Mesendoderm (in vitro differentiated cells): Measurements from ENCODE around the gene ELOB.

Experiments
- DNase-seq: peaks from one replicate; pipeline ENCODE4 v3.0.0; 2013
- H2AK5ac ChIP-seq: 2 replicates; pipeline ENCODE4 v1.6.1; 2013; ENCODE audit warnings: low read length, inconsistent platforms
- H2BK120ac ChIP-seq: 2 replicates; pipeline ENCODE4 v1.6.1; 2013; ENCODE audit warnings: low read depth, mild to moderate bottlenecking, low read length, moderate library complexity, mixed read lengths
- H2BK15ac ChIP-seq: replicated peaks from 2 replicates; pipeline ENCODE4 v1.6.1; 2013; ENCODE audit warnings: low read depth, mild to moderate bottlenecking, moderate library complexity
- H2BK5ac ChIP-seq: 2 replicates; pipeline ENCODE4 v1.6.1; 2013; ENCODE audit warnings: low read length, inconsistent platforms
- H3K18ac ChIP-seq: 2 replicates; pipeline ENCODE4 v1.6.1; 2013; ENCODE audit warnings: mild to moderate bottlenecking, low read length, mixed read lengths
- H3K23ac ChIP-seq: one replicate; pipeline ENCODE4 v1.6.1; 2013; ENCODE audit warnings: low read length
- H3K27ac ChIP-seq: 2 replicates; pipeline ENCODE4 v1.5.1; 2013; ENCODE audit warnings: low read depth, mild to moderate bottlenecking, inconsistent platforms, low read length, moderate library complexity
- H3K27me3 ChIP-seq: 2 replicates; pipeline ENCODE4 v1.6.1; 2013; ENCODE audit warnings: low read length, control low read depth, mild to moderate bottlenecking, inconsistent platforms; ENCODE audit not compliant: insufficient read depth, poor library complexity
- H3K36me3 ChIP-seq: 2 replicates; pipeline ENCODE4 v1.6.1; 2013; ENCODE audit warnings: low read length, inconsistent platforms; ENCODE audit not compliant: control insufficient read depth, insufficient read depth
- H3K4ac ChIP-seq: one replicate; pipeline ENCODE4 v1.6.1; 2013; ENCODE audit warnings: low read depth, mild to moderate bottlenecking, low read length, moderate library complexity
- H3K4me1 ChIP-seq: 2 replicates; pipeline ENCODE4 v1.6.1; 2013; ENCODE audit warnings: low read depth, low read length, inconsistent platforms; ENCODE audit not compliant: control insufficient read depth
- H3K4me2 ChIP-seq: 2 replicates; pipeline ENCODE4 v1.6.1; 2013; ENCODE audit warnings: low read length
- H3K4me3 ChIP-seq: 2 replicates; pipeline ENCODE4 v1.5.1; 2013; ENCODE audit warnings: mild to moderate bottlenecking, low read length
- H3K56ac ChIP-seq: one replicate; pipeline ENCODE4 v1.6.1; 2013; ENCODE audit warnings: low read length
- H3K79me1 ChIP-seq: 2 replicates; pipeline ENCODE4 v1.6.1; 2013; ENCODE audit warnings: low read length, inconsistent platforms
- H3K79me2 ChIP-seq: 2 replicates; pipeline ENCODE4 v1.6.1; 2013; ENCODE audit warnings: mild to moderate bottlenecking, low read length; ENCODE audit not compliant: control insufficient read depth, insufficient read depth
- H3K9ac ChIP-seq: 2 replicates; pipeline ENCODE4 v1.6.1; 2013; ENCODE audit warnings: low read length, inconsistent platforms
- H4K5ac ChIP-seq: one replicate; pipeline ENCODE4 v1.6.1; 2013; ENCODE audit warnings: low read length
- H4K8ac ChIP-seq: one replicate; pipeline ENCODE4 v1.6.1; 2013; ENCODE audit warnings: low read depth, mild to moderate bottlenecking, control low read depth, low read length, moderate library complexity
- WGBS: extraction: QIAGEN DNeasy Blood & Tissue Kit; methylation state at CpG from one replicate; pipeline ENCODE4 v1.1.7; 2013; ENCODE audit warnings: low lambda C conversion rate, missing lambda C conversion rate; ENCODE audit not compliant: insufficient coverage; ENCODE audit errors: extremely low coverage; 5-methylcytosine and 5-hydroxymethylcytosine counted together

The ELOB gene

GRCh38 chr16:2822158-2822495, 45.0 kb upstream of the ELOB start:
- no peak overlapping the region for H2BK5ac ChIP-seq
- H2AK5ac ChIP-seq: no peak overlapping the region
- no peak overlapping the region for H3K18ac ChIP-seq
- no peak overlapping the region for H4K5ac ChIP-seq
- H3K23ac ChIP-seq: no peak overlapping the region
- no peaks in the 10 kb centered on the region for H3K4me1 ChIP-seq
- H3K56ac ChIP-seq: no peak overlapping the region
- H3K27me3 ChIP-seq: no peaks in the 10 kb centered on the region
- H3K27ac ChIP-seq: no peak overlapping the region
- H3K36me3 ChIP-seq: no peaks in the 10 kb centered on the region
- H3K9ac ChIP-seq: no peak overlapping the region
- DNase-seq: no peak
- no peak overlapping the region for H3K4ac ChIP-seq
- no peak overlapping the region for H4K8ac ChIP-seq
- no peaks in the 10 kb centered on the region for H3K79me2 ChIP-seq
- no peak overlapping the region for H3K4me2 ChIP-seq
- H3K79me1 ChIP-seq: no peaks in the 10 kb centered on the region
- no CpG with 5 or more reads among the region's 8 CpGs for WGBS
- H2BK15ac ChIP-seq: no peak overlapping the region
- no peak overlapping the region for H2BK120ac ChIP-seq
- no peak overlapping the region for H3K4me3 ChIP-seq

GRCh38 chr16:2821487-2822157, 44.5 kb upstream of the ELOB start:
- Histone ChIP-seq H3K79me2 (no peaks in the 10 kb centered on the region), H3K23ac (no peak overlapping the region), H4K5ac (no peak overlapping the region), H2BK5ac (no peak overlapping the region), H4K8ac (no peak overlapping the region), H3K4me1 (no peaks in the 10 kb centered on the region), H3K27ac (no peak overlapping the region), H3K79me1 (no peaks in the 10 kb centered on the region), H2AK5ac (no peak overlapping the region), H3K36me3 (no peaks in the 10 kb centered on the region), H3K27me3 (no peaks in the 10 kb centered on the region), H3K4me2 (no peak overlapping the region), H3K9ac (no peak overlapping the region), H3K4me3 (no peak overlapping the region), H2BK120ac (no peak overlapping the region), H3K56ac (no peak overlapping the region), H3K4ac (no peak overlapping the region), H3K18ac (no peak overlapping the region), H2BK15ac (no peak overlapping the region)
- no CpG with 5 or more reads among the region's 9 CpGs for WGBS
- no peak for DNase-seq

DNA sequence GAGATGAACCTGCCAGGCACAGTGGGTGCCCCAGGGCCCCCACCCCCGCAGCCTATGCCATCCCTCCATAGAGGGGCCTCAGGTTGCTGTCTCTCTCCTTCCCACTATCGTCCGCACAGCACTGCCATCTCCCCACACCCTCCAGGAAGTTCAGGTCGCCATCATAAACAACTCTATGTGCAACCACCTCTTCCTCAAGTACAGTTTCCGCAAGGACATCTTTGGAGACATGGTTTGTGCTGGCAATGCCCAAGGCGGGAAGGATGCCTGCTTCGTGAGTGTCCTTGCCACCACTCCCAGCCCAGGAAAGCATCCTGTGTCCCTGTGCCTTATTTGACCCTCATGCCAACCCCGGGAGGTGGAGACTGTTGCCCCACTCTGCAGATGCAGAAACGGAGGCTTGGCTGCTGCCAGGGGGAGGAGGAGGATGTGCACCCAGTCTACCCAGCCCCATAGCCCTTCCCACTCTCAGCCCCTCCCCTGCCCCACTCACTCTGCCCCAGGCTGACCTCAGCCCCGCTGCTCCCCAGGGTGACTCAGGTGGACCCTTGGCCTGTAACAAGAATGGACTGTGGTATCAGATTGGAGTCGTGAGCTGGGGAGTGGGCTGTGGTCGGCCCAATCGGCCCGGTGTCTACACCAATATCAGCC, 43.9 kb upstream of the ELOB start:
- Histone ChIP-seq H3K4me1 (no peaks in the 10 kb centered on the region), H3K79me2 (no peaks in the 10 kb centered on the region), H2BK120ac (no peak overlapping the region), H3K18ac (no peak overlapping the region), H3K27ac (no peak overlapping the region), H3K27me3 (no peaks in the 10 kb centered on the region), H2BK15ac (no peak overlapping the region), H3K36me3 (no peaks in the 10 kb centered on the region), H4K5ac (no peak overlapping the region), H3K4me2 (no peak overlapping the region), H3K4ac (no peak overlapping the region), H2BK5ac (no peak overlapping the region), H3K4me3 (no peak overlapping the region), H3K23ac (no peak overlapping the region), H3K9ac (no peak overlapping the region), H4K8ac (no peak overlapping the region), H3K79me1 (no peaks in the 10 kb centered on the region), H2AK5ac (no peak overlapping the region), H3K56ac (no peak overlapping the region)
- no CpG with 5 or more reads among the region's 14 CpGs for WGBS
- DNase-seq: no peak

DNA sequence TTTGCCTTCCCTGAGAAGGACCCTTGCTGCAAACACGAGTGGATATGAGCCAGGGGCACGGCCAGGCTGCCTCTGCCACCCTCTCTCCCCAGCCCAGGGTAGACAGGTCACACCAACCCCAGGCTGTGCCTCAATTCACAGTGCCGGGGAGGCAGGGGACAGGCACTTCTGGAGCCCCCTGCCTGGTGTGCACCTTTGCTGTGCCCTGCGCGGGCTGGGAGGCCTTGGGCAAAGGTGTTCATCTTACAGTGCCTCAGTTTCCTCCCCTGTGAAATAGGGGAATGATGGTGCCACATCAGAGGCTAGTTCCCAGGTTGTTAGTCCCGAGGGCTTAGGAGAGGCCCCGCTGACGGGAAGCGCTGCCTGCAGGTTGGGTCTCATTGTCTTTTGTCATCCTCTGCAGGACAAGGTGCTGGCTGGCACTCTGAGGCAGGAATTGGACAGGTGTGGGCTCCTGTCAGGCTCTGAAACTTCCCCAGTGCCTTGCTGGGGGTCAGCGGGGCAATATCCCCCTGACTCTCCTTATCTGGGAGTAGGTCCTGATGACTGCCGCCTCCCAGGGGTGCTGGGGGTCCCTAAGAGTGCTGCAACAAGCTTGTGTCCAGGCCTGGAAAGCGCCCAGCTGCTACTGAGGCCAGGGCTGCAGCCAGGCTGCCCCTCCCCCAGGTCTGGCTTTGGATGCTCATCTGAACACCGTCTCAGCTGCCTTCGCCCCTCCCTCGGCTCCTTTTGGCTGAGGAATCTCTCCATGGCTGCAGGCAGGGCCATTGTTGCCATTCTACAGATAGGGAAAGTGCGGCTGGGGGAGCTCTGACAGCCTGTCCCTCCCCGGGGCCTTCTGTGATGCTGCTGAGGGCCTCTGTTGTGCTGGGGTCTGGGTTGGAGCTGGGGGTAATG, 43.1 kb upstream of the ELOB start:
- H3K79me1 ChIP-seq: no peaks in the 10 kb centered on the region
- H3K36me3 ChIP-seq: no peaks in the 10 kb centered on the region
- H2AK5ac ChIP-seq: no peak overlapping the region
- no peaks in the 10 kb centered on the region for H3K27me3 ChIP-seq
- no peak overlapping the region for H2BK120ac ChIP-seq
- no peak overlapping the region for H3K23ac ChIP-seq
- H3K4me3 ChIP-seq: no peak overlapping the region
- no peak overlapping the region for H4K8ac ChIP-seq
- no peak overlapping the region for H3K56ac ChIP-seq
- WGBS: no CpG with 5 or more reads among the region's 17 CpGs
- H3K4me1 ChIP-seq: no peaks in the 10 kb centered on the region
- no peak overlapping the region for H3K4me2 ChIP-seq
- H2BK5ac ChIP-seq: no peak overlapping the region
- no peak overlapping the region for H4K5ac ChIP-seq
- H3K18ac ChIP-seq: no peak overlapping the region
- no peak overlapping the region for H3K9ac ChIP-seq
- no peak overlapping the region for H3K4ac ChIP-seq
- no peak for DNase-seq
- H3K27ac ChIP-seq: no peak overlapping the region
- no peaks in the 10 kb centered on the region for H3K79me2 ChIP-seq
- H2BK15ac ChIP-seq: no peak overlapping the region

DNA sequence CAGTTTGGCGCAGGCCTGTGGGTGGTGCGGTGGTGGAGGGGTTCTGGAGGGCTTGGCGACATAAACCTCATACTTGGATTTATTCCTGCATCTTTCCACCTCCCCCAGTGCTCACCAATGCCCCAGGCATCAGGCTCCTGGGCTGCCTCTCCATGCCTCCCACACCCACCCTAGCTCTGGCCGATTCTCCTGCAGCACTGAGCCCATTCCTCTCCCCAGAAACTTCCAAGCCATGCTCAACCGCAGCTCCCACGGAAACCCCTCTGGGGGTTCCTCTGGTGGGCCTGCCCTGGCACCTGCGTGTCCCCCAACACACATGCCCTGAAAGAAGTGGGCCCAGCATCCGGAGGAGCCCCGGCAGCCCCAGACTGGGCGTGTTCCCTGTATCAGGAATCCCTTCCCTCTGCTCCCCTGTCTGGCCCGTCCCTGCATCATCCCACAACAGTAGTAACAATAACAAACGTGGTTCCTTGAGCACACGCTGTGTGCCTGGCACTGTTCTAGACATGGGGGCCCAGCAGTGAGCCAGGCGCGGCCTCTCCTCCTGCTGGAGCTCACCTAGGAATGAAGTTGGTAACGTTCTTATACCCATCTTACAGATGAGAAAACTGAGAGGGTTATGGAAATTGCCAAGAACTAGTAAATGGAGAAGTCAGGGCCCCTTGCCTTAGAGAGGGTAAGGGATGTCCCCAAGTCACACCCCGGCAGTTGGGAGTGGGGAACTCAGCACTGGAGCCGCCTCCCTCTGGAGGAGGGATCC, 42.3 kb upstream of the ELOB start:
- Histone ChIP-seq H3K79me1 (no peaks in the 10 kb centered on the region), H3K23ac (no peak overlapping the region), H3K79me2 (no peaks in the 10 kb centered on the region), H3K4me2 (no peak overlapping the region), H3K27me3 (no peaks in the 10 kb centered on the region), H4K5ac (no peak overlapping the region), H2AK5ac (no peak overlapping the region), H3K56ac (no peak overlapping the region), H4K8ac (no peak overlapping the region), H3K9ac (no peak overlapping the region), H3K4ac (no peak overlapping the region), H2BK5ac (no peak overlapping the region), H3K4me3 (no peak overlapping the region), H2BK15ac (no peak overlapping the region), H3K36me3 (no peaks in the 10 kb centered on the region), H3K27ac (no peak overlapping the region), H3K18ac (no peak overlapping the region), H3K4me1 (no peaks in the 10 kb centered on the region), H2BK120ac (no peak overlapping the region)
- no CpG with 5 or more reads among the region's 18 CpGs for WGBS
- no peak for DNase-seq
